Heart left ventricle (tissue), 16 donors: ENCODE results near the gene NSUN2. TPM values are rescaled to one million over a fixed set of nuclear protein-coding genes. Genes with fewer than 3 reads are reported as not detected.

Experiments used
- ATAC-seq, 4 donors: fragments of 200-7000 bp; cut with Tn5 transposase; one replicate each; pipeline ENCODE4 v1.9.1; 2020 to 2022; ENCODE audit warnings: moderate library complexity in 4 of 4, mild to moderate bottlenecking in 3 of 4, moderate number of reproducible peaks in 1 of 4
- DNase-seq, 5 donors: peaks; one replicate each; pipeline ENCODE4 v3.0.0-alpha.2; 2020
- H3K27ac ChIP-seq, 12 donors: fragments of 200-600 bp; sonication (generic) in 4 of 12; one replicate each; pipeline versions ENCODE4 v1.5.0 to v1.8.0; 2016 to 2022; ENCODE audit warnings: mild to moderate bottlenecking in 2 of 12
- H3K27me3 ChIP-seq, 9 donors: fragments of 200-600 bp; sonication (generic) in 2 of 9; one replicate each; pipeline versions ENCODE4 v1.5.1 to v1.8.0; 2016 to 2022; ENCODE audit warnings: mild to moderate bottlenecking in 3 of 9
- H3K36me3 ChIP-seq, 9 donors: fragments of 200-600 bp; sonication (generic) in 2 of 9; one replicate each; pipeline versions ENCODE4 v1.5.0 to v1.8.0; 2018 to 2022; ENCODE audit warnings: mild to moderate bottlenecking in 2 of 9
- H3K4me1 ChIP-seq, 12 donors: fragments of 200-600 bp; sonication (generic) in 4 of 12; one replicate each; pipeline versions ENCODE4 v1.5.0 to v1.8.0; 2016 to 2022; ENCODE audit warnings: mild to moderate bottlenecking in 3 of 12
- H3K4me3 ChIP-seq, 12 donors: fragments of 200-600 bp; sonication (generic) in 4 of 12; one replicate each; pipeline versions ENCODE4 v1.5.0 to v1.8.0; 2017 to 2022; ENCODE audit warnings: mild to moderate bottlenecking in 9 of 12, moderate library complexity in 4 of 12
- H3K9me3 ChIP-seq, 12 donors: fragments of 200-600 bp; sonication (generic) in 4 of 12; one replicate each; pipeline versions ENCODE4 v1.5.0 to v1.8.0; 2016 to 2022; ENCODE audit warnings: mild to moderate bottlenecking in 1 of 12
- POLR2A ChIP-seq, 2 donors: fragments of 450-650 bp; IDR thresholded peaks; one replicate each; pipeline ENCODE4 v1.6.1; 2017; ENCODE audit warnings: antibody characterized with exemption in 2 of 2, mild to moderate bottlenecking in 2 of 2, moderate library complexity in 2 of 2
- WGBS, 4 donors: extraction: QIAGEN DNeasy Blood & Tissue Kit in 2 of 4; methylation state at CpG; one replicate each; pipeline versions ENCODE4 v1.1.5 to v1.1.7; 2013 to 2018; 5-methylcytosine and 5-hydroxymethylcytosine counted together
- intact Hi-C, 10 donors: fragments of 100-400 bp; cut with DNase I; formaldehyde crosslinking; loops; one replicate each; pipeline versions ENCODE4 v1.11.1 to v1.14.2; 2022
- polyA plus RNA-seq, 2 donors: library from polyadenylated mRNA; stranded (reverse); fragments of 200-250 nt; gene quantifications; one replicate each; pipeline ENCODE4 v1.2.3, GENCODE V29; 2013
- total RNA-seq, 9 donors: library from RNA; depleted of rRNA in 2 of 9; stranded (reverse); fragments of >200 nt in 2 of 9; fragmentation: NEBNext Ultra II Directional in 3 of 9; extraction: Animal tissue kit (Norgen Biotek cat#: 25700) in 3 of 9; gene quantifications; one replicate each; pipeline versions ENCODE4 v1.1.0 to v1.2.4, GENCODE V29; 2016 to 2023
- TF ChIP-seq, protein P1 (sequence below), 12 donors: fragments of 200-600 bp; sonication (generic) in 4 of 12; IDR thresholded peaks; one replicate each; pipeline versions ENCODE4 v1.5.0 to v1.8.0; 2018 to 2022; ENCODE audit warnings: antibody characterized with exemption in 12 of 12, mild to moderate bottlenecking in 5 of 12
- donor health status: ischemic (EF 13 %, LVEDD 7.1; RV severe dilation, severe dysfunction).
- donor health status: healthy with polysubstance abuse.
- donor health status: DM: no; HTN: yes; CAD: no.
- donor health status: DM: no; HTN: no; CAD: no.
- donor health status: ischemic (EF 25% LVEDD 6.9; RV normal size, moderate dysfunction).
- donor health status: ischemic (EF 25% LVEDD 5.7; RV mildly dilated, moderate dysfunction).
- donor health status: healthy.
- donor health status: DM: yes; HTN: yes; CAD: no.
- donor health status: ischemic (EF 35%, LVEDD 5.7; RV mildly dilated, moderate dysfunction).
- donor health status: nonischemic (EF 11% LVEDD 7.7; RV severe dilation, severe dysfunction).
- donor health status: DM: yes; HTN: yes; CAD: no.
- donor health status: PGD.
- donor health status: ischemic (EF 29% LVEDD 5.4; RV normal size, mild dysfunction).
- donor health status: nonischemic (EF 23%, LVEDD 6.1; RV moderate dilation, normal function).

The NSUN2 gene
- total and polyA plus RNA-seq, 11 donors, result 21.9 to 42.7 (median 34.0) TPM

DNA sequence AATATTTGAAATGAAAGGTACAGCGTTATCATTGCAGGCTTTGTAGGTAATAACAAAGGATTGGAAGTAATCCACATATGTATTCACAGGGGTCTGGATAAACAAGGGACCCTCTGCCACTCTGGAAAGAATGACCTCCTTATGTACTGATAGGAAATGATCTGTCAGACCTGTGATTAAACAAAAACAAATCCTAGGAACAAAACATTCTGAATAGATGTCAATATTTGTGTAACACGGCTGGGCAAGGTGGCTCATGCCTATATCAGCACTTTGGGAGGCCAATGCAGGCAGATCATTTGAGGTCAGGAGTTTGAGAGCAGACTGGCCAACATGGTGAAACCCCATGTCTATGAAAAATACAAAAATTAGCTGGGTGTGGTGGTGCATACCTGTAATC lies 42.3 kb downstream of the NSUN2 start:
- H3K4me1 ChIP-seq, result no peaks in the 10 kb centered on the region
- H3K4me3 ChIP-seq, result no peak overlapping the region
- ATAC-seq (no peak), DNase-seq (no peak)
- intact Hi-C loops, result no loop called here
- no peaks in the 10 kb centered on the region for H3K36me3 ChIP-seq
- no peaks in the 10 kb centered on the region for H3K27me3 ChIP-seq
- WGBS, 4 donors, result 75 to 85% (median 78%) methylated on average over 2 of the region's 2 CpGs
- H3K27ac ChIP-seq, result no peak overlapping the region
- H3K9me3 ChIP-seq, result peaks cover 0 to 6% (median 0%) of the 10 kb centered on the region in 12 donors
- TF ChIP-seq, protein P1, sequence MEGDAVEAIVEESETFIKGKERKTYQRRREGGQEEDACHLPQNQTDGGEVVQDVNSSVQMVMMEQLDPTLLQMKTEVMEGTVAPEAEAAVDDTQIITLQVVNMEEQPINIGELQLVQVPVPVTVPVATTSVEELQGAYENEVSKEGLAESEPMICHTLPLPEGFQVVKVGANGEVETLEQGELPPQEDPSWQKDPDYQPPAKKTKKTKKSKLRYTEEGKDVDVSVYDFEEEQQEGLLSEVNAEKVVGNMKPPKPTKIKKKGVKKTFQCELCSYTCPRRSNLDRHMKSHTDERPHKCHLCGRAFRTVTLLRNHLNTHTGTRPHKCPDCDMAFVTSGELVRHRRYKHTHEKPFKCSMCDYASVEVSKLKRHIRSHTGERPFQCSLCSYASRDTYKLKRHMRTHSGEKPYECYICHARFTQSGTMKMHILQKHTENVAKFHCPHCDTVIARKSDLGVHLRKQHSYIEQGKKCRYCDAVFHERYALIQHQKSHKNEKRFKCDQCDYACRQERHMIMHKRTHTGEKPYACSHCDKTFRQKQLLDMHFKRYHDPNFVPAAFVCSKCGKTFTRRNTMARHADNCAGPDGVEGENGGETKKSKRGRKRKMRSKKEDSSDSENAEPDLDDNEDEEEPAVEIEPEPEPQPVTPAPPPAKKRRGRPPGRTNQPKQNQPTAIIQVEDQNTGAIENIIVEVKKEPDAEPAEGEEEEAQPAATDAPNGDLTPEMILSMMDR (IDR thresholded peaks at IDR 0.05), result no peak
- TF ChIP-seq POLR2A (IDR thresholded peaks at IDR 0.05), result no peak

DNA sequence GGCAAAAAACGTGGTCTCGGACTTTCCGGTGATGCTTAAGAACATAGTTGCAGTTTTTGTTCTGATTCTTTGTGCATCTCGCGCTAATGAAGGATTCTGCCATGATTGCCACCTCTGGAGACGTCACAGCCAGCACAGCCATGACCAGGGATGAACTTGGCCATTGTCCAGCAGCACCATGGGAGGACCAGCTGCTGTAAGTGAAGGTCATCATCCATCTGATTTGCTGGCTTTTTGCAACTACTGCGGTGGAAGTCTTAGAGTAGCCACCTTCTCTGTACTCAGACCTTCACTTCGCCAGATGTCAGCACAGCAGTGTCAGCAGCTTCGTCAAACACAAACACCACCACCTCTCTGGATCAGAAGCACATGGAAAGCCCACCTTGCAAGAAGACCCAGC lies 45.7 kb downstream of the NSUN2 start:
- WGBS, 4 donors, result 80 to 86% (median 83%) methylated on average over 9 of the region's 9 CpGs
- no peak for ATAC-seq
- H3K9me3 ChIP-seq, result peaks cover 0 to 6% (median 0%) of the 10 kb centered on the region in 12 donors
- no peak overlapping the region for H3K4me3 ChIP-seq
- no peaks in the 10 kb centered on the region for H3K36me3 ChIP-seq
- TF ChIP-seq POLR2A (IDR thresholded peaks at IDR 0.05), result no peak
- TF ChIP-seq, protein P1 (IDR thresholded peaks at IDR 0.05), result no peak
- peaks cover 0 to 13% (median 2%) of the 10 kb centered on the region in 12 donors for H3K4me1 ChIP-seq
- no peak for DNase-seq
- no peak overlapping the region for H3K27ac ChIP-seq
- H3K27me3 ChIP-seq, result peaks cover 0 to 25% (median 0%) of the 10 kb centered on the region in 9 donors
- intact Hi-C loops, result loop anchor here in 2 of 10 donors (10.0 kb wide), 2 partner anchors 212 to 702 kb away; partner anchors contain the start of gene MED10 (in 1 of the 2)

DNA sequence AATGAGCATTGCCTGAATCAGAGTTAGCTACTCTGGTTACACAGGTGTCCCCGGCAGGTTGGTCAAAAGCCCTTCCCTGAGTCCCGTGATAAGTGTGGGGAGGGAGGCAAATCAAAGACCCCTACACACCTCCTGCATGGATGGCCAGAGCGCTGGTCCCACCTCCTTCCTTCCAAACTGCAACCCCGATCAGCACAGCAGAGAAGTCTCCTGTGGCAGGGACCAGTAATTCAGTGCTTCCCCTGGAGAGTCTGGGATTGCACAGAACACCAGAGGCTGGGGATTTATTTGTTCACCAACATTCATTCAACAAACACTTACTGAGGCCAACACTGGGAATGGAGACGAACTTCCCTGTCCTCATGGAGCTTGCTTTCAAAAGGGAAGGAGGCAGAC lies 46.2 kb downstream of the NSUN2 start:
- intact Hi-C loops, result loop anchor here in 2 of 10 donors (10.0 kb wide), 2 partner anchors 212 to 702 kb away; partner anchors contain the start of gene MED10 (in 1 of the 2)
- ATAC-seq, result no peak
- Histone ChIP-seq H3K27ac (no peak overlapping the region), H3K27me3 (peaks cover 0 to 28% (median 0%) of the 10 kb centered on the region in 9 donors), H3K4me1 (peaks cover 0 to 15% (median 2%) of the 10 kb centered on the region in 12 donors), H3K4me3 (no peak overlapping the region), H3K9me3 (peaks cover 0 to 6% (median 0%) of the 10 kb centered on the region in 12 donors), H3K36me3 (no peaks in the 10 kb centered on the region)
- DNase-seq, result no peak
- no peak for TF ChIP-seq POLR2A (IDR thresholded peaks at IDR 0.05)
- TF ChIP-seq, protein P1 (IDR thresholded peaks at IDR 0.05), result no peak
- 83 to 92% (median 86%) methylated on average over 4 to 5 of the region's 5 CpGs for WGBS, 4 donors

DNA sequence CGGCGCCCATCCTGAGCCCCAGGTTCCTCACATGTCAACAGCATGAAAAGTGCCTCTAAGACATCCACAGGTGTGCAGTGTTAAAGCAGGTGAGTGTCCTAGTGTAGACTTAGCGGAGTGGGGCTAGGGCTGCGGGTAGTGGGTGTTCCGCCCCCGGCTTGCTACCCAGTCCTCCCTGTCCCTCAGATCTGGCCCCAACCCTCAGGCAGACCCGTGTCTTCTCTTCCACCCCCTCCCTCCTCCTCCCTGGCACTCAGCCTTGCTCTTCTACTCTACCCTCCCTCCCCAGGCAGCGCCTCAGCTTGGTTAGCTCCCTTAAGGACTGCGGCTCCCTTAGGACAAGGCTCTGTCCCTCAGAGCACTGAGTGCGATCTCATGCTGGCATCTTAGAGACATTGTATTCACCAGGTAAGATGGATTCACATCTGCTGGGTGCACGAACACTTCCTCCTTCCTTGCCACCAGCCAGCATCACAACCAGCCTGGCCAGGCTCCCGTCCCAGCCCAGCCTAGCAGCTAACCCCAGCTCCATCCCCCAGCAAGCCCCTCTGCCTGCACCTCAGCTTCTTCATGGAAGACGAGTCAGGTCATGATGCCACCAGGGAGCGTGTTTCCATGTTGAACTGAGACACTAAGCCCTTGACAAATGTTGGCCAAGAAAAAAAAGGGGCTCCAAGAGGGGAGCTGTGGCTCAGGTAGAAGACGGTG lies 46.8 kb downstream of the NSUN2 start:
- 80 to 86% (median 81%) methylated on average over 15 of the region's 15 CpGs for WGBS, 4 donors

More for the DNA sequence above, 46.8 kb downstream of the NSUN2 start:
- Histone ChIP-seq H3K36me3 (no peaks in the 10 kb centered on the region), H3K4me3 (no peak overlapping the region), H3K27me3 (peaks cover 0 to 28% (median 0%) of the 10 kb centered on the region in 9 donors), H3K9me3 (peaks cover 0 to 6% (median 0%) of the 10 kb centered on the region in 12 donors), H3K27ac (no peak overlapping the region), H3K4me1 (peaks cover 0 to 15% (median 2%) of the 10 kb centered on the region in 12 donors)
- DNase-seq, result no peak
- intact Hi-C loops, result loop anchor here in 2 of 10 donors (10.0 kb wide), 2 partner anchors 211 to 701 kb away; partner anchors contain the start of gene MED10 (in 1 of the 2)
- TF ChIP-seq, protein P1 (IDR thresholded peaks at IDR 0.05), result no peak
- no peak for TF ChIP-seq POLR2A (IDR thresholded peaks at IDR 0.05)
- no peak for ATAC-seq
